Gastrocnemius medialis (tissue), 4 donors: ENCODE measurements around the gene SGCE. TPM values are rescaled to one million over a fixed set of nuclear protein-coding genes. Genes with fewer than 3 reads are reported as not detected.

Experiments used
- ATAC-seq, 2 donors: fragments of 150-250 bp; one replicate each; pipeline ENCODE4 v1.9.1; 2016
- DNase-seq, 2 donors: peaks; one replicate each; pipeline ENCODE4 v3.0.0-alpha.2; 2019
- H3K27ac ChIP-seq, 4 donors: fragments of 200-600 bp; sonication (generic); 1 replicate in 1 of 4; 2 replicates in 3 of 4; pipeline ENCODE4 v1.5.1; 2016 to 2018; ENCODE audit warnings: mild to moderate bottlenecking in 2 of 4, moderate library complexity in 1 of 4
- H3K27me3 ChIP-seq, 3 donors: fragments of 200-600 bp; sonication (generic) in 2 of 3; 1 replicate in 1 of 3; 2 replicates in 2 of 3; pipeline versions ENCODE4 v1.5.1 to v1.6.0; 2016 to 2019; ENCODE audit warnings: mild to moderate bottlenecking in 1 of 3, moderate library complexity in 1 of 3
- H3K36me3 ChIP-seq, 2 donors: fragments of 200-600 bp; sonication (generic) in 1 of 2; one replicate each; pipeline ENCODE4 v1.5.1; 2017 to 2018
- H3K4me1 ChIP-seq, 2 donors: fragments of 200-600 bp; sonication (generic) in 1 of 2; one replicate each; pipeline ENCODE4 v1.5.1; 2016 to 2017; ENCODE audit warnings: mild to moderate bottlenecking in 2 of 2
- H3K4me3 ChIP-seq, 4 donors: fragments of 200-600 bp; sonication (generic) in 3 of 4; 1 replicate in 1 of 4; 2 replicates in 3 of 4; pipeline ENCODE4 v1.5.1; 2016 to 2019; ENCODE audit warnings: mild to moderate bottlenecking in 2 of 4
- H3K9me3 ChIP-seq, 3 donors: fragments of 200-600 bp; sonication (generic) in 2 of 3; 1 replicate in 1 of 3; 2 replicates in 2 of 3; pipeline ENCODE4 v1.5.1; 2016 to 2019
- POLR2A ChIP-seq, 2 donors: fragments of 450-650 bp; IDR thresholded peaks; one replicate each; pipeline ENCODE4 v1.6.1; 2017; ENCODE audit warnings: antibody characterized with exemption in 2 of 2, mild to moderate bottlenecking in 2 of 2, moderate library complexity in 2 of 2
- in situ Hi-C, 4 donors: fragments of 200-750 bp; cut with MboI; loops; one replicate each; pipeline versions ENCODE4 v1.15.0 to v1.8.0; 2017; ENCODE audit warnings: low sequenced_read_pairs in 4 of 4
- intact Hi-C: fragments of 100-400 bp; cut with DNase I; formaldehyde crosslinking; loops from one replicate; pipeline ENCODE4 v1.15.1; 2023; ENCODE audit warnings: low total_unique reads
- total RNA-seq, 4 donors: library from RNA; depleted of rRNA; stranded (reverse); fragments of >200 nt; gene quantifications; one replicate each; pipeline versions ENCODE4 v1.1.0 to v1.2.3, GENCODE V29; 2016
- TF ChIP-seq, protein P1 (sequence below), 5 experiments: fragments of 450-650 bp in 3 of 5; fragments of 200-600 bp in 2 of 5; sonication (generic) in 2 of 5; IDR thresholded peaks in 4 of 5; conservative IDR thresholded peaks in 1 of 5; 1 replicate in 4 of 5; 2 replicates in 1 of 5; pipeline ENCODE4 v1.5.1; 2016 to 2019; ENCODE audit warnings: antibody characterized with exemption in 5 of 5, mild to moderate bottlenecking in 3 of 5, moderate library complexity in 3 of 5

The SGCE gene
- total RNA-seq, 4 donors from 2014 or later, result 5.1 to 8.6 (median 6.1) TPM

- intact Hi-C loops, result loop anchor here (5.0 to 10.0 kb wide), 3 partner anchors 43 to 220 kb away; no protein-coding TSS in a partner anchor
- DNase-seq (no peak), ATAC-seq (no peak)
- no peak overlapping the region for H3K27ac ChIP-seq
- peaks cover 15 to 17% of the 10 kb centered on the region in 2 donors for H3K4me1 ChIP-seq
- H3K9me3 ChIP-seq, result no peaks in the 10 kb centered on the region
- TF ChIP-seq, protein P1, sequence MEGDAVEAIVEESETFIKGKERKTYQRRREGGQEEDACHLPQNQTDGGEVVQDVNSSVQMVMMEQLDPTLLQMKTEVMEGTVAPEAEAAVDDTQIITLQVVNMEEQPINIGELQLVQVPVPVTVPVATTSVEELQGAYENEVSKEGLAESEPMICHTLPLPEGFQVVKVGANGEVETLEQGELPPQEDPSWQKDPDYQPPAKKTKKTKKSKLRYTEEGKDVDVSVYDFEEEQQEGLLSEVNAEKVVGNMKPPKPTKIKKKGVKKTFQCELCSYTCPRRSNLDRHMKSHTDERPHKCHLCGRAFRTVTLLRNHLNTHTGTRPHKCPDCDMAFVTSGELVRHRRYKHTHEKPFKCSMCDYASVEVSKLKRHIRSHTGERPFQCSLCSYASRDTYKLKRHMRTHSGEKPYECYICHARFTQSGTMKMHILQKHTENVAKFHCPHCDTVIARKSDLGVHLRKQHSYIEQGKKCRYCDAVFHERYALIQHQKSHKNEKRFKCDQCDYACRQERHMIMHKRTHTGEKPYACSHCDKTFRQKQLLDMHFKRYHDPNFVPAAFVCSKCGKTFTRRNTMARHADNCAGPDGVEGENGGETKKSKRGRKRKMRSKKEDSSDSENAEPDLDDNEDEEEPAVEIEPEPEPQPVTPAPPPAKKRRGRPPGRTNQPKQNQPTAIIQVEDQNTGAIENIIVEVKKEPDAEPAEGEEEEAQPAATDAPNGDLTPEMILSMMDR (IDR thresholded peaks at IDR 0.05 in 4 of 5, conservative IDR thresholded peaks at IDR 0.05 in 1 of 5), result no peak
- TF ChIP-seq POLR2A (IDR thresholded peaks at IDR 0.05), result no peak
- in situ Hi-C loops, result no loop called here
- peaks cover 30 to 43% (median 39%) of the 10 kb centered on the region in 3 donors for H3K27me3 ChIP-seq
- H3K36me3 ChIP-seq, result no peaks in the 10 kb centered on the region
- peak overlapping the region; percentile 49 to 61 (median 51) for H3K4me3 ChIP-seq
These were observed 1.2 kb downstream of the SGCE start for GRCh38 chr7:94654783-94655125.

DNA sequence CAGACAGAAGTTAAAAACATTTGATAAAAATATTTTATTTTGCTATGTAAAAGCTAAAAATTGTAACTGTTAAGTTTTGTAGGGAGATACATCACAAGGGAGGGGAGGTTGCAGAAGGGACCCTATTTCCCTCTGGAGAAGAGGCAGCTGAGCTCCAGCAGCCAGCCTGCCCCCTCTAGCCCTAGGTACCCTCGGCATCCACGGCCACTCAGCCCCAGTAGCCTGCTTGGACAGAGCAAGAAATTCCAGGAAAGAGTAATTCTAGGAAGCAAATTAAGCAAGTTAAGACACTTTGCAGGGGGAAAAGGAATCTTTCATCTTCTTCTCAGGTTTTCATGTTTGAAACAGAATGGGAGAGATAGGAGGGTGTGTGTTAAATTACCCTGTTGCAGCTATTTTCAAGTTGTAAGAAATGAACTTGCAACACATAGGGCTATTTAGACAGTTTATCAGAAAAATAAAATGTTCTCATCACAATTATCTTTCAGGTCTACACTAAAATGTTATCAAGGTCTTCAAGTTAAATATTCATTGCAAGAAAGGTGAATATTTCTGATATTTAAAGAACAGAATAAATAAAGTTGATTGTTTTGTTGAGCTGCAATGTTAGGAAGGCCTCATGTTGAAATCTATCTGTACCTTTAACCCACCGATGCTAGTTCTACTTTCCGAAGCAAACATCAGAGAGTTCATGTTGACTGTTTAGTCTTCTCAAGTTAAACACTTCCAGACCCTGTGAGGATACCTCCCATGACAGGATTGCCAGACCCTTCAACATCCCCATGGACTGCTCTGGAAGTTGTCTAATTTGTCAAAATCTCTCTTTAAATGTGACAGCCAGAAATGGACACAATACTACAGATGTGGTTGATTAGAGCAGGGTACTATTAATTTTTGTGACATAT is 5.5 kb downstream of the SGCE start:
- no peaks in the 10 kb centered on the region for H3K9me3 ChIP-seq
- intact Hi-C loops (loop anchor here (10.0 kb wide), 1 partner anchor 216 kb away; no protein-coding TSS in a partner anchor), in situ Hi-C loops (no loop called here)
- no peak overlapping the region for H3K27ac ChIP-seq
- no peaks in the 10 kb centered on the region for H3K36me3 ChIP-seq
- no peak for ATAC-seq
- H3K27me3 ChIP-seq, result peaks cover 24 to 38% (median 37%) of the 10 kb centered on the region in 3 donors
- no peak for TF ChIP-seq POLR2A (IDR thresholded peaks at IDR 0.05)
- TF ChIP-seq, protein P1 (IDR thresholded peaks at IDR 0.05 in 4 of 5, conservative IDR thresholded peaks at IDR 0.05 in 1 of 5), result no peak
- DNase-seq, result no peak
- H3K4me1 ChIP-seq, result peaks cover 10 to 12% of the 10 kb centered on the region in 2 donors
- no peak overlapping the region for H3K4me3 ChIP-seq

- intact Hi-C loops, result no loop called here
- H3K27ac ChIP-seq, result no peak overlapping the region
- H3K9me3 ChIP-seq, result no peaks in the 10 kb centered on the region
- no peak for ATAC-seq
- H3K4me3 ChIP-seq, result no peak overlapping the region
- in situ Hi-C loops, result no loop called here
- DNase-seq, result no peak
- TF ChIP-seq POLR2A (IDR thresholded peaks at IDR 0.05), result no peak
- TF ChIP-seq, protein P1 (IDR thresholded peaks at IDR 0.05 in 4 of 5, conservative IDR thresholded peaks at IDR 0.05 in 1 of 5), result no peak
- peaks cover 15 to 28% (median 28%) of the 10 kb centered on the region in 3 donors for H3K27me3 ChIP-seq
- peaks cover under 1 to 2% of the 10 kb centered on the region in 2 donors for H3K4me1 ChIP-seq
- no peaks in the 10 kb centered on the region for H3K36me3 ChIP-seq
These were observed 6.5 kb downstream of the SGCE start for GRCh38 chr7:94649450-94649849.

- ATAC-seq, result no peak
These were observed 7.2 kb downstream of the SGCE start for GRCh38 chr7:94648731-94649130.

More at GRCh38 chr7:94648731-94649130, 7.2 kb downstream of the SGCE start:
- Histone ChIP-seq H3K4me1 (no peaks in the 10 kb centered on the region), H3K9me3 (no peaks in the 10 kb centered on the region), H3K36me3 (no peaks in the 10 kb centered on the region), H3K27me3 (peaks cover 7 to 21% (median 21%) of the 10 kb centered on the region in 3 donors), H3K4me3 (no peak overlapping the region), H3K27ac (no peak overlapping the region)
- TF ChIP-seq POLR2A (IDR thresholded peaks at IDR 0.05), result no peak
- TF ChIP-seq, protein P1 (IDR thresholded peaks at IDR 0.05 in 4 of 5, conservative IDR thresholded peaks at IDR 0.05 in 1 of 5), result no peak
- in situ Hi-C loops, result no loop called here
- no peak for DNase-seq
- intact Hi-C loops, result no loop called here
